Vagina (tissue), 2 donors: ENCODE results near the gene CREB5. TPM values are rescaled to one million over a fixed set of nuclear protein-coding genes. Genes with fewer than 3 reads are reported as not detected.

Experiments
- DNase-seq, 2 donors: peaks; one replicate each; pipeline ENCODE4 v3.0.0-alpha.2; 2017; ENCODE audit errors: extremely low spot score in 2 of 2
- H3K27ac ChIP-seq: fragments of 200-600 bp; sonication (generic); one replicate; pipeline ENCODE4 v1.5.1; 2019
- H3K27me3 ChIP-seq: fragments of 200-600 bp; sonication (generic); one replicate; pipeline ENCODE4 v1.5.1; 2019
- H3K36me3 ChIP-seq, 2 donors: fragments of 200-600 bp; sonication (generic); one replicate each; pipeline ENCODE4 v1.5.1; 2017 to 2019
- H3K4me1 ChIP-seq: fragments of 200-600 bp; sonication (generic); one replicate; pipeline ENCODE4 v1.5.1; 2019
- H3K4me3 ChIP-seq, 2 donors: fragments of 200-600 bp; sonication (generic); 1 replicate in 1 of 2; 2 replicates in 1 of 2; pipeline ENCODE4 v1.5.1; 2016 to 2019
- H3K9me3 ChIP-seq: fragments of 200-600 bp; sonication (generic); one replicate; pipeline ENCODE4 v1.5.1; 2019
- POLR2A ChIP-seq, 2 donors: fragments of 450-650 bp; IDR thresholded peaks; one replicate each; pipeline ENCODE4 v1.6.1; 2017; ENCODE audit warnings: antibody characterized with exemption in 2 of 2, mild to moderate bottlenecking in 2 of 2, moderate library complexity in 2 of 2
- POLR2AphosphoS5 ChIP-seq, 2 donors: sonication (generic); formaldehyde crosslinking; IDR thresholded peaks; one replicate each; pipeline ENCODE4 v1.9.0; 2017; ENCODE audit warnings: antibody characterized with exemption in 2 of 2, mild to moderate bottlenecking in 2 of 2, low read depth in 1 of 2; ENCODE audit not compliant: insufficient read depth in 1 of 2
- intact Hi-C: fragments of 100-400 bp; cut with DNase I; formaldehyde crosslinking; loops from one replicate; pipeline ENCODE4 v1.15.1; 2023
- total RNA-seq: library from RNA; depleted of rRNA; stranded (reverse); fragments of >200 nt; gene quantifications from one replicate; pipeline ENCODE4 v1.2.3, GENCODE V29; 2016
- TF ChIP-seq, protein P1 (sequence below), 3 experiments: fragments of 450-650 bp in 2 of 3; fragments of 200-600 bp in 1 of 3; sonication (generic) in 1 of 3; IDR thresholded peaks; one replicate each; pipeline ENCODE4 v1.5.1; 2017 to 2019; ENCODE audit warnings: antibody characterized with exemption in 3 of 3, mild to moderate bottlenecking in 2 of 3, moderate library complexity in 2 of 3

CREB5 gene
- total RNA-seq, 1 donor from 2014 or later, result 23.1 TPM

DNA sequence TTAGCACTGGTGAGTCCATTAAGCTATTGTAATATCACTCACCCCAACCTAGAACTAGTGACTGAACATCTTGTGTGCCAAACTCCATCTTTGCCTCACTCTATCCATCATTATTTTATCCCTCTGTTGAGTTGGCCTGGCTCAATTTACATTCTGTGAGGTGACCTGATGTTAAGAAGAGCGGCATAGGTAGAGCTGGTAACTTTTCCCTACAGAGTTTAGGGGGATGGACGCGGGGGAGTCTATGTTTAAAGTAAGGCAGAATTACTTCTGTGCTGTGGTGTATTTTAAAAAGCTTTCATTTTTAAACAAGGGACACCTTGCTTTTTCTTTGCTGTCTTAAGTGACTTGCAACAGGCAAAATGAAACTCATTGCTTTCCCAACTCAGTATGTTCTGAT, 186.3 kb downstream of the CREB5 start:
- no peak for DNase-seq
- Histone ChIP-seq H3K4me1 (no peaks in the 10 kb centered on the region), H3K27ac (no peak overlapping the region), H3K4me3 (no peak overlapping the region), H3K9me3 (no peaks in the 10 kb centered on the region), H3K27me3 (no peaks in the 10 kb centered on the region), H3K36me3 (no peaks in the 10 kb centered on the region)
- intact Hi-C loops, result no loop called here
- TF ChIP-seq, protein P1, sequence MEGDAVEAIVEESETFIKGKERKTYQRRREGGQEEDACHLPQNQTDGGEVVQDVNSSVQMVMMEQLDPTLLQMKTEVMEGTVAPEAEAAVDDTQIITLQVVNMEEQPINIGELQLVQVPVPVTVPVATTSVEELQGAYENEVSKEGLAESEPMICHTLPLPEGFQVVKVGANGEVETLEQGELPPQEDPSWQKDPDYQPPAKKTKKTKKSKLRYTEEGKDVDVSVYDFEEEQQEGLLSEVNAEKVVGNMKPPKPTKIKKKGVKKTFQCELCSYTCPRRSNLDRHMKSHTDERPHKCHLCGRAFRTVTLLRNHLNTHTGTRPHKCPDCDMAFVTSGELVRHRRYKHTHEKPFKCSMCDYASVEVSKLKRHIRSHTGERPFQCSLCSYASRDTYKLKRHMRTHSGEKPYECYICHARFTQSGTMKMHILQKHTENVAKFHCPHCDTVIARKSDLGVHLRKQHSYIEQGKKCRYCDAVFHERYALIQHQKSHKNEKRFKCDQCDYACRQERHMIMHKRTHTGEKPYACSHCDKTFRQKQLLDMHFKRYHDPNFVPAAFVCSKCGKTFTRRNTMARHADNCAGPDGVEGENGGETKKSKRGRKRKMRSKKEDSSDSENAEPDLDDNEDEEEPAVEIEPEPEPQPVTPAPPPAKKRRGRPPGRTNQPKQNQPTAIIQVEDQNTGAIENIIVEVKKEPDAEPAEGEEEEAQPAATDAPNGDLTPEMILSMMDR (IDR thresholded peaks at IDR 0.05), result no peak
- TF ChIP-seq POLR2A (IDR thresholded peaks at IDR 0.05) (no peak), POLR2AphosphoS5 (IDR thresholded peaks at IDR 0.05; ENCODE audit: insufficient read depth in 1 of 2, low read depth in 1 of 2) (no peak)

DNA sequence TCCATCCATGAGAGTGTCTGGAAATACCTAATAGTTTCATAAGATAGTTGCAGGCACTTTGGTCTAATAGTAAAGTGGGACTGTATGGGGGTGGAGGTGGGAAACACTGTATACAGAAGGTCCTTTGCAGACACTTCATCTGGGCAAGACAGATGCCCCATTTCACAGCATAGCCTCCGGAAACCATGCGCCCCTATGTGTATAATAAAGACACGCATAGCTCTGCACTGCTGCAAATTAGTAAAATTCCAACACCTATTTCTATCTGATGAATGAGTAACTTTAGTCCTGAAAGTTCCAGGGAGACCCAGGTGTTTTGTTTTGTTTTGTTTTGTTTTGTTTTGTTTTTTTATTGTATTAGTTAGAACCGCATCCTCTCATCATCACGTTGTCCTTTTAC, 187.1 kb downstream of the CREB5 start:
- Histone ChIP-seq H3K36me3 (no peaks in the 10 kb centered on the region), H3K27me3 (no peaks in the 10 kb centered on the region), H3K9me3 (no peaks in the 10 kb centered on the region), H3K27ac (no peak overlapping the region), H3K4me3 (no peak overlapping the region), H3K4me1 (no peaks in the 10 kb centered on the region)
- TF ChIP-seq POLR2A (IDR thresholded peaks at IDR 0.05) (no peak), POLR2AphosphoS5 (IDR thresholded peaks at IDR 0.05; ENCODE audit: insufficient read depth in 1 of 2, low read depth in 1 of 2) (no peak)
- TF ChIP-seq, protein P1 (IDR thresholded peaks at IDR 0.05), result no peak
- intact Hi-C loops, result no loop called here
- DNase-seq, result no peak

DNA sequence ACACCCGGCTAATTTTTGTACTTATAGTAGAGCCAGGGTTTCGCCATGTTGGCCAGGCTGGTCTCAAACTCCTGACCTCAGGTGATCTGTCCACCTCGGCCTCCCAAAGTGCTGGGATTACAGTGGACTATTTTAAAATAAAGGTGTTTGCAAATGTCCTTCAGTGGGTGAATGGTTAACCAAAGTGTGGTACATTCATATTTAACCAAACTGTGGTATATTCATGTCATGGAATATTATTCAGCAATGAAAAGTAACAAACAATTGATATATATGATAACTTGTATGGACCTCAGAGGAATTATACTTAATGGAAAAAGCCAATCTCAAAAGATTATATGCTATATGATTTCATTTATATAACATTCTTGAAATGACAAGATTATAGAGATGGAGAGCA, 190.0 kb downstream of the CREB5 start:
- no peaks in the 10 kb centered on the region for H3K27me3 ChIP-seq
- intact Hi-C loops, result no loop called here
- no peaks in the 10 kb centered on the region for H3K9me3 ChIP-seq
- H3K4me3 ChIP-seq, result no peak overlapping the region
- no peak overlapping the region for H3K27ac ChIP-seq
- TF ChIP-seq POLR2AphosphoS5 (IDR thresholded peaks at IDR 0.05; ENCODE audit: insufficient read depth in 1 of 2, low read depth in 1 of 2) (no peak), POLR2A (IDR thresholded peaks at IDR 0.05) (no peak)
- TF ChIP-seq, protein P1 (IDR thresholded peaks at IDR 0.05), result no peak
- no peak for DNase-seq
- H3K36me3 ChIP-seq, result no peaks in the 10 kb centered on the region
- no peaks in the 10 kb centered on the region for H3K4me1 ChIP-seq

DNA sequence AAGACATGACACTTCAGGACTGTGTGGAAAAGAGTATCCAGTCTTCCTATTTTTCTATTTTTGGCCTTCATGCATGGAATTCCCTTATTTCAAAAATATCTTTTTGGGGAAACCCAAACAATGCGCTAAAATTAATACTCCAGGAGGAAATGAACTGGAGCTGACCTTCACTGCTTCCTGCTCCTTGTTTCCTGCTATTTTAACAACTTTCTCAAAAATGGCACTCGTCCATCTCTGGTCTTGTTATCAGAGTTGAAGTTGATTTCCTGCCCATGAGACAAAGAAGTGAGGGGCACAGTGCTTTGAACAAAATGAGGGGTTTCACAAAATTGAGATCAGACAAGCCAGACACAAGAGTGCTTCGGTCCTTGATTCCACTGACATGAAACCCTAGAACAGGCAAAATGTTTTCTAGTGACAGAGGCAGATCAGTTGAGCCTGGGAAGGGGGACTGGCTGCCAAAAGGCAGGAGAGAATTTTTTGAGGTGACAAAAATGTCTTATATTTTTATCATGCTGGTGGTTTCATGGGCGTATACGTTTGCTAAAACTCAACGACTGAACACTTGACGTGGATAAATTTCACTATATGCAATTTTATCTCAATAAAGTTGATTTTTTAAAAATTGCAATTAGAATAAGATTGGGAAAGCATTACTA, 193.2 kb downstream of the CREB5 start:
- TF ChIP-seq, protein P1 (IDR thresholded peaks at IDR 0.05), result no peak
- no peak for TF ChIP-seq POLR2AphosphoS5 (IDR thresholded peaks at IDR 0.05; ENCODE audit: insufficient read depth in 1 of 2, low read depth in 1 of 2)
- no peak for TF ChIP-seq POLR2A (IDR thresholded peaks at IDR 0.05)
- intact Hi-C loops, result no loop called here
- no peak overlapping the region for H3K27ac ChIP-seq
- H3K4me1 ChIP-seq, result no peaks in the 10 kb centered on the region
- no peaks in the 10 kb centered on the region for H3K9me3 ChIP-seq
- no peak overlapping the region for H3K4me3 ChIP-seq
- DNase-seq, result no peak
- no peaks in the 10 kb centered on the region for H3K36me3 ChIP-seq
- H3K27me3 ChIP-seq, result no peaks in the 10 kb centered on the region

DNA sequence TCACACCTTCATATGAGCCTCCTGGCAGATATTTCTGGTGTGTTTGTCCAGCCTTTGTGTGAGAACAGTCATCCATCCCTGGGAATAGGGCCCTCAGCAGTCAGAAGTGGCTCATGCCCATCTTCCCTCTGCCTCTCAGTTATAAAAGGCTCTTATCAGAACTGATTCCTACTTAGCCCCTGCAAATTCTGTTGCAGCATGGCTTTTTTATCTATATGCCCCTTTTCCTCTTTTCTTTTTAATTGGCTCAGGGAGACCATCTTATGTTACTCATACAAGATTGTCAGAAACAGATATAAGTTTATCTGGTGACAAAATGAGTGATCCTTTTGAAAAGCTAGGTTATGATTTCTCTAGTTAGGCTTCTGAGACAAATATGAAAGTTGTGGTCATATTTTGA, 194.1 kb downstream of the CREB5 start:
- DNase-seq, result no peak
- no peaks in the 10 kb centered on the region for H3K27me3 ChIP-seq

More for the DNA sequence above, 194.1 kb downstream of the CREB5 start:
- H3K4me1 ChIP-seq, result no peaks in the 10 kb centered on the region
- no peak overlapping the region for H3K27ac ChIP-seq
- TF ChIP-seq, protein P1 (IDR thresholded peaks at IDR 0.05), result no peak
- no peak for TF ChIP-seq POLR2AphosphoS5 (IDR thresholded peaks at IDR 0.05; ENCODE audit: insufficient read depth in 1 of 2, low read depth in 1 of 2)
- no peak for TF ChIP-seq POLR2A (IDR thresholded peaks at IDR 0.05)
- no peaks in the 10 kb centered on the region for H3K9me3 ChIP-seq
- intact Hi-C loops, result no loop called here
- H3K36me3 ChIP-seq, result no peaks in the 10 kb centered on the region
- no peak overlapping the region for H3K4me3 ChIP-seq
